DMS53 (cell line): ENCODE data around the gene GALNT18.
A peak's percentile ranks its signal among the peaks of the same experiment; 100 is the strongest.

Source experiments
- DNase-seq: peaks from one replicate; lab custom pipeline; 2025; lab: John Stamatoyannopoulos, UW

The GALNT18 gene

DNA sequence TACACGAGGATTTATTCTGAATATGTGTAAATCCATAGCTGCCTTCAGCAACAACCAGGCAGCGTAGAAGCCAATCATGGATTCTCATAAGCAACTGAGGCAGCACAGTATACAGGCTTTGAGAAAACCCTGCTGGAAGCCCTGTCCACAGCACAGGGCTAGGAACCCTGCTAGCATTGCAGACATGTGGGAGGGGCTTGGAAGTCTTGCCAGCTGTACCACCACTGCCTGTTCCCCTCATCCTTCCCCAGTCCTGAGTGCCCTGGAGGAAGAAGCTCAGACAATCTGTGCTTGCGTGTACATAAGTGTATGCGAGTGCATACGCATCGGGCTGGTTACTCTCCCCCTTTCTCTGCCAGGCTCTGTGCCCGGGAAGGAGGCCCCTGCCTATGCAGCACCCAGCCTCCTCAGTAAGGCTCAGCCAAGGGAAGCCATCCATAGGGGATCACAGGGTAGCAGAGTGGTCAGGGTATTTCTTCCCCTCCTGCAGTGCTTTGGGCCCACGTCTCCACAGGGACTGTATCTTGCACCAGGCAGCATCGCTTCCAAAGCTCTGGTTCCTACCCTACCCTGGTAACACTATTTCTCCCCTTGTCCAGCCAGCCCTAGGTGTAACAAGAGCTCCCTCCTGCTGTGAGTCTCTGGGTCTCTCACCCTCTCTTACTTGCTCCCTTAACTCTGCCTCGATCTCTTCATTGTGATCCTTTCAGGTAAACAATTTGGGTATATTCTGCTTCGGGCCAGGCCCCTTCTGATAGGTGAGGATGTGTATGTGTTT, 90.5 kb downstream of the GALNT18 start:
- DNase-seq = no peak

DNA sequence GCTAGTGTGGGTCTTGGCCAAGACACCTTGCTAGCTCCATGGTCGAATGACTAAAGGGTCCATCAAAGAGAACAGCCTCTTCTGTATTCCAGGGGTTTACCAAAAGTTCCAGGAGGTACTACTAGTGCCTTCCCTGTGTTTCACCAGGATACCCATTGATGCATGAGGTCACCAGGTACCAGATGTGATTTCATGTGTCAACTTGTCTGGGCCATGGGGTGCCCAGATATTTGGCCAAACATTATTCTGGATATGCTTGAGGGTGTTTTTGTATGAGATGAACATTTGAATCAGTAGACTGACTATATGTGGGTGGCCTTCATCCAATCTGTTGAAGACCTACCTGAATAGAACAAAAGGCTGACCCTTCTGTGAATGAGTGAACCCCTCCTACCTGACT, 92.8 kb downstream of the GALNT18 start:
- DNase-seq = no peak

DNA sequence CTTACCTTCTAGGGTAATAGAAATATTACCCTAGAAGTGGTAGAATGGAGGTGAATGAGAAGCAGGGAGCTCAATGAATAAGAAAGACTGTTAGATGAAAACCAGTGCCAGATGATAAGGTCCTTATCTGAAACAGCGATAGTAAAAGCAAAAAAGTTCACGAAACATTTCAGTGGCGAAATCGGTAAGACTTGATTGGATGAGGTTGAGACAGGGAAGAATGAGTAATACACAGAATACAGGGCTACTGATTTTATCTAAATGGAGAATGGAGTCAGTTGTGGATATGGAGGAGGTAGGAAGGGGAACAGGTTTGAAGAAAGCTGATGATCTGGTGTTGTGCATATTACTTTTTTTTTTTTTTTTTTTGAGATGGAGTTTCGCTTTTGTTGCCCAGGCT, 96.5 kb downstream of the GALNT18 start:
- no peak for DNase-seq

DNA sequence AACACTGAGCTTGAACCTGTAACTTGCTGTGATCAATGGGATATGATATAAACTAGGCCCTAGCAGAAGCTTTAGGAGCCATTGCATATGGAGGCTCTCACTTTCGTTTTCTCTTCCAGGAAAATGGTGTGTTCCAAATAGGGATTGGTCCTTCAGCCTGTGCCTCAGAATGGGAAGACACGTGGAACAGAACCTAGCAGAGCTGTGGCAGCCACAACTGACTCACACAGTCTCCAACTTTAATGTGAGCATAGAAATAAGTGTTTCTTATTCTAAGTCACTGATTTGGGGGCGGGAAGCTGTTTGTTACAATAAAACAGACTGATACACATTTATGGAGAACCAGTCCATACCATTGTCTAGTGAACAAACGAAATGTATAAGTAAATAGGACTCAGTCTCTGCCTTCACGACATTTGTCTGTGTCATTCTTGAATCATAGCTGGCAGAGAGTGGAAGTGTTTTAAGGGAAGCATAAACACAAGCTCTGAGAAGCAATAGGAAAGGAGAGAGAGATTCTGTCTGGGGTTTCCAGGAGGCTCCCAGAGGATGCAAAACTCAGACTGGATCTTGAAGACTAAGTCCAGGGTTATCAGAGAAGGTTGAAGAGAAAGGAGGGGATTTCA, 97.3 kb downstream of the GALNT18 start:
- no peak for DNase-seq

DNA sequence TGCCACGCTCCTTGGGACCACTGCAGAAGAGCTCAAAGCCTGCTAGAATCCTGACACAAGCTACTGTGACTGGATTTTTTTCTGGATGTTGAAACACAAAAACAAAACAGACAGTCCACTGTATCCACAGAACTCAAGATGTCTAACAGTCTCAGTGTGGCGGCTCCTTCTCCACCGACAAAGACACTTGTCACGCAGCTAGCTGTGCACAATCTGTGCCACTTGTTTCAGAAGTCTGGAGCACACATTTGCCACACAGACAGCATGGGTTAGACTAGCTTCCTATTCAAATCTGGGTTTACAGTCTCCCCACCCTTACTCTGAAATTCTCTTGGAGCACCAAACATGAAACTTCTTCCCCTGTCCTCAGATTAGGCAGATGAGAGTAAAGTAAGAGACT, 99.2 kb downstream of the GALNT18 start:
- no peak for DNase-seq

DNA sequence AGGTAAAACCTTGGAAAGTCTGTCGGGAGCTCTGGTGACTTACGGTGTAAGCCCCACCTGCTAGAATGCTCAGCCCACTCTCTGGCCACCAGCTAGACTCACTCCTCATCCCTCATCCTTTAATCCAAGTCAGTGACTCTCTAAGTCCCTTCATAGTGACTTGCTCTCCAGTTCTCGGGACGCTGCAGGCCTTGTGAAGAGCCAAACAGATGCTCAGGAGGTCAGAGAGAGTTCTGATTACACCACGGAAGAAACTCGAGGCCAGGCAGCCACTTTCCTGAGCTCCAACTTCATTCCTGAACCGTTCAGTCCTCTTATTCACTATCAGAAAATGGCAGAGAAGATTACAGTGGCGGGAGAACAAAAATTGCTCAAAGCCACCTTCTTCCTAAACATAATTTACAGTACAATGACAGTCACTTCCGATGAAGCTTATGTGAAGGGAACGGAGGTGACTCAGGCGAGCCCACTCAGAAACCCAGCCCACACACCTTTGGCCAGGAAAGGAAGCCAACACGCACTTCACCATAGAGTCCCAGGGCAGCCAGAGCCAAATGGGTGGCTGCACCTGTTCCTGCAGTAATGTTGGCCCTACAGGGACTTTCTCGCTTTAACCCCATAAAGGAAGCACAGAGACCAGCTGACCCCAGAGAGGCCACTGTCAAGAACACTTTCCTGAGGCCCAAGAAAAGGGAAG, 100.4 kb downstream of the GALNT18 start:
- no peak for DNase-seq

DNA sequence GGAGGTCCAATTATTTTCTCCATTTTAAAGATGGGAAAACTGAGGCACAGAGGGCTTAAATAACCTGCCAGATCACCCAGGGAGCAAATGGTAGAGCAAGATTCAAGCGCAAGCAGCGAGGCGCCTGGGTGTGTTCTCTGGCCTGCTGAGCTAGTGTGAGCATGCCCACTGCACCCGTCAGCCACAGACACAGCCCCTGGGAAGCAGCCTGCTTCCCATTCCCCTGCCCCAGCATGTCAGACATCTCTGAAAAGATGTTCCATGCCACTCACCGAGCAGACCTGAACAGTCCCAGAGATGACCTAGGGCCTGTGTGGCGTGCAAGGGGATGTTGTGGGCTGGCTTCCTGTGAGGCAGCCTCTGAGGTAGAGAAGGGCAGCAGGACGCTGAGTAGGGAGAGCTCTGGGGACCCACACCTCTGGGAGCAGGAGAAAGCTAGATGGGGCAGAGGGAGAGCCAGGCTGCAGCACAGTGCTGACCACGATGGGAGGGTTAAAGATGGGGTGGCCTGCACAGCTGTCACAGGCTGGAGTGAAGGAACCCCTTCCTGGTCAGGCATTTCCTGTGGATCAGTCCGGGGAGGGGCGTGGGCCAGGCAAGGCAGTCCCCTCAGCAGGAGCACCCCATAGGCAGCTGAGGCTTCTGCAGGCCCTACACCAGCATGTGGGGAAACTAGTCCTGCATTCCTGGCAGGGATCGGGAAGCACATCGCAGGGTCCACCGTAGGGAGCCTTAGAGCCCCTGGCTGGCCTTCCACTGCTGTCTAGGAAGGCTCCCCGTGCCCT, 101.4 kb downstream of the GALNT18 start:
- no peak for DNase-seq

DNA sequence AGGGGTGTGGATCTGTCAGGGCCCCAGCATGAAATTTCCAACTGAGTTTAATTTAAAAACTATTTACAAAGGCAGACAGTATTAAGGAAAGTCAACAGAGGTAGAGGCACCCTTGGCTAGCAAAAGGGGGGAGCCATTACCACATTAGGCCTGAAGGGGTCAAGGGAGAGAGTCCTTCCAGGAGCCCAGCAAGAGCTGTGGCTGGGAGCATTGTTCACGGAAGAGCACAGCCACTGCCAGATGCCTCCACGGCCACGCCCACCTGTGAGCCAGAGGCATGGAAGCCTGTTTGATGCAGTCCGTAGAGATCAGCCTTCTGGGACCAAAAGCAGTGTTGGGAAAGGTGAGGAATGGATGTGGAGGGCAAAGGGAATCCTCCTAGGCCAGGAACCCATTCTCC, 102.6 kb downstream of the GALNT18 start:
- no peak for DNase-seq

DNA sequence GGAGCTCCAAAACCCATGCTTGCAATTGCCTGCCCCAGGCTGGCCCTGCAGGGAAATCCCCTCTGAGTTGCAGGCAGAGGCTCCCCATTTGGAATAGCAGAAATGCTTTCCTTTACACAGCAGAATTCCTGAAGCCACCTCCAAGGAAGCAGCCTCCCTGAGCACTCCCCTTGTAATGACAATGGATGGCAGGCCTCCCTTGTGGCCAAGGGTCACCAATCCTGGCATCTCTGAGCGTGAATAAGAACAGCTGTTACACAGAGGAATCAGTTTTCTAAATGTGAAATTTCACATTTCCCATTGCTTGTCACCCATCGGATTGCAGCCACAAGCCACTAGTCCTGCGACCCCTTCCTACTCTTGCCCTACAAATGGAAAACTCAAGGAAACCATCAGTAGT, 107.6 kb downstream of the GALNT18 start:
- DNase-seq = no peak

DNA sequence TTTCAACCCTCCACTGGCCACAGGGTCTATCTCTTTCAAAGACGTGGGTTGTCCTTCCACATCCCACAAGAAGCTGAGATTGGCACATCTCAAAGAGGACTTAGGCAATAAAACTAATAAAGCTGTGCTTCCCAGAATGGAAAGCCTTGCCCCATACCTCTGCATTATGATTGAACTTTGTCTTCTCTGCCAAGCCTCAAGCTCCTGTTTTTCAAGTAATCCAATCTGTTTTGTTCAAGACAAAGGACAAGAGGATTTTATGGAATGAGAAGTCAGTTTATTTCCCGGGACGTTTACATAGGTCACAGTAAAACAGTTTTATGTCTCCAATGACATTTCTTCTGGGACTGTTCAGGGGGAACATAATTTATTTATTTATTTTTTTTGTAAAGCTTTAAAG, 108.4 kb downstream of the GALNT18 start:
- DNase-seq = no peak

DNA sequence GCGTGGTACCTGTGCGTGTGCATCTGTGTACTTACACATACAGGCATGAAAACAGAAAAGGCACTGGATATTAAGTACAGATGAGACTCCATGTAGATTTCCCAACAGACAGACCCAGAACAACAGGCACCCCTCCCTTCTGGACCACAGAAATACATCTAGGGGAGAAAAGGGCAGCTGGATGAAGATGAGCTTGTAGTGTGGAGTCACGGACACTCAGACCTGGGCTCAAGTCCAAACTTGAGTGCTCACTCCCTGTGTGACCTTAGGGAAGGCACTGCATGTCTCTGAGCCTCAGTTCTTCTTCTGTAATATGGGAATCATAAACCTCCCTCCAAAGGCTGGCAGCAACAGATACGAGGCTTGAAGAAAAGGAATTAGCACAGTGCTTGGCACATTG, 108.9 kb downstream of the GALNT18 start:
- DNase-seq = no peak

DNA sequence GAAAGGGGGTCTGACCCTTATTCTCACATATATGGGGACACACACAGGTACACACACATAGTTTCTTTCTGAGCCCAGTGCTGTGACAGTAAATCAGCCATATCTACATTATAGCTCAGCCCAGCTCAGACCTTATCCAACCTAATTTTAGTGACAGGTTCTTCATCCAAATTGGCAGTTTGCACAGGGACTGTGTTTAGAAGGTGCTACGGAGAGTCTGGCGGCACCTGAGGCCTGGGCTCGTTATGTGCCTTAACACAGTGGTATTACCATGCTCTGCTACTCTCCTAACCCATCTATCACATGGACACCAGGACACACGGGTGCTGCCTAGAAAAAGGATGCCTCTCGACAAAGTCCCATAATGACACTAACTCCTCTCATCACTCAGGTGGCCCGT, 109.3 kb downstream of the GALNT18 start:
- DNase-seq = no peak

DNA sequence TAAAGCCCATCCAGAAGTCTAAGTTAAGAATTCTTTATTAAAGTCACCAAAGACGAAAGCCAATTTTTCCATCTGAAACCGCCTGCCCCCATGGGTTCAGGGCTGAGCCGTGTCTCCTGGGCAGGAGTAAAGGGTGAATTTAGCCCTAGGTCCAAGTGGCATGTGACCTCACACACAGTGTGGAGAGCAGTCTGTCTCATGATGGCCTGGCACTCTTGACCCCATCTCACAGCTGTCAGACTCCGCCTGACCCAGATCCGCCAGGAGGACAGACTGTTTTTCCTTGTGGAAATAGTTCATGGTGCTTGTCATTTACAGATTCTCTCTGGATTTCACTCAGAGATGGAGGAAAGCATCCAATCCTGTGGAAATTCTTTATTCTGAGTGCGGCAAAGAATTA, 109.7 kb downstream of the GALNT18 start:
- DNase-seq = no peak

DNA sequence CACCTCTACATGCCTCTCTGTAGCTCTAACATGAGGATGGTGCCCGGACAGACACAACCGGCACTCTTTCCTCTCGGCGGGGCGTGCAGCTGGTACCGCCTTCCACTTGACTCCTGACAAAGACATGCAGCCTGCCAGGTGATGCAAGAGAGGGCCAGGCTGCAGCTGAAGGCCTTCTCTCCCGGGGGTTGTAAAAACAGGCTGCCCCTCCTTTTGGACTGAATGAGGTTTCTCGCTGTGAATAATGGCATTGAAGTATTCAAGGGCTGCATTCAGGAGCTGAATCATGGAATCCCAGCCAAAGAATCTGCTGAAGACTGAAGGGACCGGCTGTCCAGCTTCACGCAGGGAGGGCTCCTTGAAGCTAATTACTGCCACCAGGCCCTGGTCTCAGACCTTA, 110.9 kb downstream of the GALNT18 start:
- DNase-seq = peak; percentile 84

DNA sequence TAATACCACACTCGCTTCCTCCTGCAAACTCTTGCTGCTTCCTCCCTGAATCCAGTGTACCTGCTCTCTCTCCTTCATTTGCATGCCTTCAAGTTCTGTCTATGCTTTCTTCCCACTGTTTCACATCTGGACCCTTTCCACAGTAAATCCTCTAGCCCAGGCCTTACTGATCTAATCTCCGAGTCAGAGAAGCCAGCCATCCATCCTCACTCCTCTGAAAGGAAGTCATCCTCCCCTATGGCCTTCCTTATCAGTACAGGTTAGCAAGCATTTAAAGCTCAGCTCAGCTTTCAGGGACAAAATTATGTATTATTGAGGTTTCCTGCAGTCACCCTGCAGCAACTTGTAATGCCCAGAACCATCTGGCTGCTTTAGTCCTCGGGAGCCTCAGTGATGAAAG, 116.1 kb downstream of the GALNT18 start:
- DNase-seq = no peak

DNA sequence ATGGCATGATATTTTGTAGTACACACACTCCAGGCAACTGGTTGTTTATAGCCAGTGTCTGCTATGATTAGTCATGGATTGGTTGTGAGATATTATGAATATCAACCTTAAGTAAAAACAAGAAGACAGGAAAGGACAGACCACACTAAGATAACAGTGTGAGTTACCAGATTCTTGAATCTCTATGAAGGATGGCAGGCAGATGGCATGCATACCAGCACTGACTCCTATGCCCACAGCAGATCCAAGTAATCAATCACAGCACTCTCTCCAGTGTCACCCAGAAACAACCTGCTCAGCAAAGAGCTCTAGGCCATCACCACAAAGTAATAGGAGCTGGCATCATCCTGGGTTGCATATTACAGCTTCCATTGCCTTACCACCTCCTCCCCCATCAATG, 116.6 kb downstream of the GALNT18 start:
- no peak for DNase-seq

DNA sequence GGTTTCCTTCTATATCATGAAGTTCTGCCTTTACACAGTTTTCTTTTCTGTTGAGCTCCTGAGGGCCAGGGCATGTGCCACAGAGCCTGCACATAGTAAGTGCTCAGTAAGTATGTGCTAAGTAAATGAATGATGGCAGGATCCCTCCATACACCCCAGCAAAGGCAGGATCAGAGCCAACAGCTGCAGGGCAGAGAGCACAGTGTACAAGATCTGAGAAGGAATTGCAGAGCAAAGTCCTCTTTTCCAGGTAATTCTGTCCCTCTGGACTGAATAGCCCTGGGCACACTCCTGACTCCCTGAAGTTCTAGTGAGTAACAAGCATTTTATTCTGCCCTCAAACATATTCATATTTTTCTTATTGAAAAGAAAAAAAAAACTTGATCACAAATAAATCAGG, 117.7 kb downstream of the GALNT18 start:
- no peak for DNase-seq

DNA sequence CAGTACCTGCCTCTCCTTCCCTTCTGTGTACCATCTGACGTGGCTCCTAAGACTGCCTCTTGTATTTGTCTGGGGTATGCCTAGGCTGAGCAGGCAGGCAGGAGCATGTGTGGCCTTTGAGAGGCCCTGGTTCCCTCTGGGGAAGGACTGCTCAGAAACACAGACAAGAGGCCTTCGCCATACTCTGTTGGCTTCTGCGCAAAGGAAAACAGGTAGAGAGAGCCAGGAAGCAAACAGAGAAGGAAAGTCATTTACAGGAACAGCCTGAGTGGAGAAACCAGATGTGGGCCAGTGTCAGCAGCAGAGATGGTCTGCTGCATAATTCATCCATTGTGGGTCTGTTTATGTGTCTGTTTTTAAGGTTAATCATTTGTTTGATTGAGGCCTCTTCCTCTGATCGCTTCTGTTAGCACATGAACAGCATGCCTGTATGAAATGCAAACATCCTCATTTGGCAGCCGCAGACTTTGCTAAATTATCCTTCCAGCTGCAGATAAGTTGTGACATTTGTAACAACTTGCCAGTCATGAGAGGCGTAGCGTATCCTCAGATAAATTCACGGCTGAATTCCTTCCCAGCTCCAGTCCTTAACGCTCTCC, 119.4 kb downstream of the GALNT18 start:
- DNase-seq = peak; percentile 76

DNA sequence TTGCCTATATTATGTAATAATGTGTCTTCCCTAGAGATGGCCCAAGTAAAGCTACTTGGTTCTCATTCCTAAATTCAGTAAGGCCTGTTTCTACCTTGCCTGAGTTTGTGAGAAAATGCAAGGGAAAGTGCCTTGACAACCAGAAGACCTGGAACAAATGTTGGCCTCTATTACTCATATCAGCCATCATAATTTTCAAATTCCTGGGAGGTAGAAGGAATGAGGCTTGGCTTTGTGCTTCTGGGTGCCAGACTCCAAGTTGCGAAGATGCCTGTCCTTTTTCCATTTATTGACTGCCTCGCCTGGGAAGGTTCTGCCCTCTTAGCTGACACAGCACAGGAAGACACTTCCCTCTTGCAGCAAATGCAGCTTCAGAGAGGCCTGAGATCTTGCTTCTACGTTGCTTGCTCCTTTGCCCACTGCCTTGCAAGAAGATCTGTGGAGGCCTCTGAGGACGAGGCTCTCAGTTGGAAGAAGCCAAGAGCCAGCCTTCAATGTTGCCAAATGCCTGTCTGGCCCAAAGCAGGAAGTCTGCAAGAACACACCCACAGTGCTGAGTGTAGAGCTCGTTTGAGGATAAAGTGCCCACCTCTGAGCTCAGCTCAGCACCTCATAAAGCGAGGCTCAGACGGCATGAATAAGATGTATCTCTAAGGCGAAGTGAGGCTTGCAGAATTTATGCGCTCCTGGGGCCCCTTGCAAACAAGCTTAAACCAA, 120.1 kb downstream of the GALNT18 start:
- peak; percentile 66 for DNase-seq

DNA sequence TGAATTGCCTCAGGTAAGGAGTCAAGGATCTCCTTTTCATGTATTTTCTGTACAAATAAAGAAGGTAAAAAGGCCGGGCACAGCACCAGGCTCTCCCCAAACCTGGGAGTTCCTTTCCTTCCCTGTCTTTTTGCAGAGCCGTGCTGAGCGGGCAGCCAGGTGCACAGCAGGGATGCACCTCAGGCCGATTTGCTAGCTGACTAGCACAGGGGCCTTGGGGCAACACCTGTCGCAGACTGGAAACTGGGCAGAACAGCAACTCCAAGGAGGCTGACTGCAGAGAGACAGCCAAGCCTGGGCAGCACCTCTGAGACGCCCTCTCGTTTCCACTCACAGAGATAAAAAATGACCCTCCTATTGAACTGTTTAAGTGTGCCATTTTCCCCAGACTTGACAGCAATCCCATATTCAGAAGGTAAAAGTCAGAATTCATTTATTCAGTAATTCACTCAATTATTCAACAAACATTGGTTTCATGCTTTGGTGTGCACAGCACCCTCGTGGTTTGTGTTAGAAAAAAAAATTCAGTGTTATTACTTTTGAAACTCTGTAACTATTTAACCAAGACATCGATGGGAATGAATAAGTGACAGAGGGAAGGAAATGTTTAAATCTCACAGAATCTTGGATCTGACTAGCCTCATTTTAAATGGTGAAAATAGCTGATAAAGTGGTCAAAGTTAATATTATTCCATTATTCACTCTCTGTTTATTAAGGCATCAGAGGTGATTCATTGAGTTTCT, 120.9 kb downstream of the GALNT18 start:
- no peak for DNase-seq

DNA sequence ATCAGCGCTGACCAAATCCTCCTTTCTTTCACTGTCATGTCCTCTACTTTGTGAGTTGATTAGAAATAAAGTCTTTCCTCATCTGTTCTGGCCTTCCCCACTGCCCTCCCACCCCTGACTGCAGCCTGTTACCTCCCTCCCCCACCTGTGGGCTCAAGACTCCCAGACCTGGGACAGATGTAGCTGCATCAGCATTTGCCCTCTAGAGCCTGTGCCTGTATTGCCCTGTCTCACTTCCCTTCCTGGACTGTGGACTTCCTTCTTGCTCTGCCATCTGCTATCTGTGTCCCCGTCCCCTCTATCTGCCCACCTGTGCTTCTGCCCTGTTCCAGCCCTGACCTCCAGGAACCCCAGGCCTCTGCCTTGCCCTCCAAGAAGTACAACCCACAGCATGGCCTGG, 122.5 kb downstream of the GALNT18 start:
- no peak for DNase-seq
